ENCODE data around the gene CREM.
"Not testable (repeated sequence)": the region's sequence is repeated elsewhere in the genome, so short reads cannot be mapped to it uniquely, and the experiment has no call there.

Gene CREM
- total RNA-seq: 32.7 to 123 (median 78.6) reads per million in 9 experiments

- H3K36me3 Mint-ChIP-seq (ENCODE audit: insufficient read depth): peaks cover 36% of the 10 kb centered on the region
- H3K4me3 Mint-ChIP-seq: peak within 1 kb of the TSS; percentile 86 to 93
- ATAC-seq (replicated peaks) (peak; percentile 79), DNase-seq (peak; percentile 97 to 99 (median 98))
- peak within 1 kb of the TSS; percentile 99 to 100 for H3K27ac Mint-ChIP-seq
- H3K4me1 Mint-ChIP-seq (ENCODE audit: low read depth in 2 of 2): peaks cover 20 to 23% of the 10 kb centered on the region in 2 donors
- no peaks in the 10 kb centered on the region for H3K27me3 Mint-ChIP-seq
- no peaks in the 10 kb centered on the region for H3K9me3 Mint-ChIP-seq
Measured at GRCh38 chr10:35126530-35127288, at the start of gene CREM. Gene CREM, plus strand, starts transcription at chr10:35126846. Its CDS starts 10,990 bp downstream, at chr10:35137836.

- no peaks in the 10 kb centered on the region for H3K27me3 Mint-ChIP-seq
- ATAC-seq (replicated peaks) (no peak), DNase-seq (no peak)
- H3K27ac Mint-ChIP-seq: no peak overlapping the region
- H3K4me3 Mint-ChIP-seq: no peak overlapping the region
- peaks cover 9% of the 10 kb centered on the region for H3K36me3 Mint-ChIP-seq (ENCODE audit: insufficient read depth)
- H3K4me1 Mint-ChIP-seq (ENCODE audit: low read depth in 2 of 2): peaks cover 31 to 54% of the 10 kb centered on the region in 2 donors
- no peaks in the 10 kb centered on the region for H3K9me3 Mint-ChIP-seq
Measured at GRCh38 chr10:35079265-35079664, 47.4 kb upstream of the CREM start.

- Mint-ChIP-seq H3K27me3 (no peaks in the 10 kb centered on the region), H3K4me1 (ENCODE audit: low read depth in 2 of 2) (peaks cover 29 to 52% of the 10 kb centered on the region in 2 donors), H3K27ac (no peak overlapping the region), H3K36me3 (ENCODE audit: insufficient read depth) (peaks cover 9% of the 10 kb centered on the region), H3K4me3 (no peak overlapping the region), H3K9me3 (no peaks in the 10 kb centered on the region)
- no peak for DNase-seq
- no peak for ATAC-seq (replicated peaks)
Measured at GRCh38 chr10:35079763-35080162, 46.9 kb upstream of the CREM start.

GRCh38 chr10:35080261-35080660 lies 46.4 kb upstream of the CREM start:
- ATAC-seq (replicated peaks); H3K27me3 Mint-ChIP-seq; DNase-seq; H3K9me3 Mint-ChIP-seq; H3K4me3 Mint-ChIP-seq; H3K36me3 Mint-ChIP-seq (ENCODE audit: insufficient read depth); H3K27ac Mint-ChIP-seq: not testable (repeated sequence)
- H3K4me1 Mint-ChIP-seq (ENCODE audit: low read depth in 2 of 2): peaks cover 26 to 47% of the 10 kb centered on the region in 2 donors

GRCh38 chr10:35083242-35083641 lies 43.4 kb upstream of the CREM start:
- Mint-ChIP-seq H3K27ac (peak overlapping the region in 1 of 2 donors; percentile 5), H3K9me3 (no peaks in the 10 kb centered on the region), H3K36me3 (ENCODE audit: insufficient read depth) (peaks cover 16% of the 10 kb centered on the region), H3K4me3 (no peak overlapping the region), H3K4me1 (ENCODE audit: low read depth in 2 of 2) (peaks cover 44 to 60% of the 10 kb centered on the region in 2 donors), H3K27me3 (no peaks in the 10 kb centered on the region)
- ATAC-seq (replicated peaks) (no peak), DNase-seq (no peak)

GRCh38 chr10:35089611-35090161 lies 37.0 kb upstream of the CREM start:
- peaks cover 20% of the 10 kb centered on the region for H3K36me3 Mint-ChIP-seq (ENCODE audit: insufficient read depth)
- peak overlapping the region; percentile 92 to 93 for H3K4me3 Mint-ChIP-seq
- DNase-seq (peak in 2 of 3 experiments; percentile 6 to 13), ATAC-seq (replicated peaks) (peak; percentile 26)
- H3K9me3 Mint-ChIP-seq: no peaks in the 10 kb centered on the region
- H3K27ac Mint-ChIP-seq: peak overlapping the region; percentile 96 to 97
- peaks cover 37 to 42% of the 10 kb centered on the region in 2 donors for H3K4me1 Mint-ChIP-seq (ENCODE audit: low read depth in 2 of 2)
- H3K27me3 Mint-ChIP-seq: no peaks in the 10 kb centered on the region

- peaks cover 37 to 42% of the 10 kb centered on the region in 2 donors for H3K4me1 Mint-ChIP-seq (ENCODE audit: low read depth in 2 of 2)
Measured at GRCh38 chr10:35090162-35090954, 36.3 kb upstream of the CREM start, which contains the start of gene CUL2. Gene CUL2, minus strand, starts transcription at chr10:35090341. Its CDS starts 19,024 bp downstream, at chr10:35071317.

GRCh38 chr10:35091994-35092790 lies 34.5 kb upstream of the CREM start:
- H3K4me1 Mint-ChIP-seq (ENCODE audit: low read depth in 2 of 2): peaks cover 28 to 29% of the 10 kb centered on the region in 2 donors
- ATAC-seq (replicated peaks) (no peak), DNase-seq (no peak)
- no peak overlapping the region for H3K27ac Mint-ChIP-seq
- H3K36me3 Mint-ChIP-seq (ENCODE audit: insufficient read depth): peaks cover 14% of the 10 kb centered on the region
- no peak overlapping the region for H3K4me3 Mint-ChIP-seq
- peaks cover 12 to 16% of the 10 kb centered on the region in 2 donors for H3K27me3 Mint-ChIP-seq
- no peaks in the 10 kb centered on the region for H3K9me3 Mint-ChIP-seq

More at GRCh38 chr10:35090162-35090954, 36.3 kb upstream of the CREM start, which contains the start of gene CUL2:
- peaks cover 20% of the 10 kb centered on the region for H3K36me3 Mint-ChIP-seq (ENCODE audit: insufficient read depth)
- H3K27me3 Mint-ChIP-seq: no peaks in the 10 kb centered on the region
- H3K9me3 Mint-ChIP-seq: no peaks in the 10 kb centered on the region
- peak within 1 kb of the TSS; percentile 92 to 93 for H3K4me3 Mint-ChIP-seq
- DNase-seq (peak; percentile 89 to 96 (median 93)), ATAC-seq (replicated peaks) (peak; percentile 95)
- peak within 1 kb of the TSS; percentile 96 to 97 for H3K27ac Mint-ChIP-seq

- DNase-seq (no peak), ATAC-seq (replicated peaks) (no peak)
- Mint-ChIP-seq H3K9me3 (no peaks in the 10 kb centered on the region), H3K36me3 (ENCODE audit: insufficient read depth) (peaks cover 14% of the 10 kb centered on the region), H3K27me3 (peaks cover 12 to 19% of the 10 kb centered on the region in 2 donors), H3K4me1 (ENCODE audit: low read depth in 2 of 2) (peaks cover 21 to 23% of the 10 kb centered on the region in 2 donors), H3K27ac (no peak overlapping the region), H3K4me3 (no peak overlapping the region)
Measured at GRCh38 chr10:35092851-35093250, 33.8 kb upstream of the CREM start.

GRCh38 chr10:35096312-35096711 lies 30.3 kb upstream of the CREM start:
- H3K27me3 Mint-ChIP-seq: peaks cover 18 to 28% of the 10 kb centered on the region in 2 donors
- no peak overlapping the region for H3K27ac Mint-ChIP-seq
- ATAC-seq (replicated peaks) (no peak), DNase-seq (no peak)
- H3K4me3 Mint-ChIP-seq: no peak overlapping the region
- H3K36me3 Mint-ChIP-seq (ENCODE audit: insufficient read depth): peaks cover 2% of the 10 kb centered on the region
- no peaks in the 10 kb centered on the region for H3K9me3 Mint-ChIP-seq
- H3K4me1 Mint-ChIP-seq (ENCODE audit: low read depth in 2 of 2): peaks cover under 1 to 1% of the 10 kb centered on the region in 2 donors

GRCh38 chr10:35097510-35097909 lies 29.1 kb upstream of the CREM start:
- Mint-ChIP-seq H3K9me3 (no peaks in the 10 kb centered on the region), H3K4me1 (ENCODE audit: low read depth in 2 of 2) (no peaks in the 10 kb centered on the region), H3K27me3 (peaks cover 18 to 28% of the 10 kb centered on the region in 2 donors), H3K27ac (no peak overlapping the region), H3K36me3 (ENCODE audit: insufficient read depth) (no peaks in the 10 kb centered on the region), H3K4me3 (no peak overlapping the region)
- DNase-seq: no peak
- ATAC-seq (replicated peaks): no peak

GRCh38 chr10:35103882-35104281 lies 22.8 kb upstream of the CREM start:
- Mint-ChIP-seq H3K36me3 (ENCODE audit: insufficient read depth) (no peaks in the 10 kb centered on the region), H3K9me3 (no peaks in the 10 kb centered on the region), H3K27ac (no peak overlapping the region), H3K4me1 (ENCODE audit: low read depth in 2 of 2) (no peaks in the 10 kb centered on the region), H3K27me3 (peaks cover 0 to 8% of the 10 kb centered on the region in 2 donors), H3K4me3 (no peak overlapping the region)
- no peak for DNase-seq
- ATAC-seq (replicated peaks): no peak

Measured in effector memory CD8-positive, alpha-beta T cell (primary cell).